Measurements from ENCODE around the gene TUB. TPM values are rescaled to one million over a fixed set of nuclear protein-coding genes. Genes with fewer than 3 reads are reported as not detected.

Gene TUB
- total RNA-seq, 1 experiment from 2014 or later: 0.39 TPM

GRCh38 chr11:8105666-8106065, 24.7 kb downstream of the TUB start:
- intact Hi-C loops (cut with micrococcal nuclease; ENCODE audit: unreplicated experiment): no loop called here
- H3K27ac ChIP-seq (ENCODE audit: low read depth, low read length, poor library complexity, severe bottlenecking): no peak overlapping the region
- no peak for DNase-seq (ENCODE audit: low spot score)
- H3K9me3 ChIP-seq (ENCODE audit: low read depth, low read length, poor library complexity, severe bottlenecking): no peaks in the 10 kb centered on the region
- H3K27me3 ChIP-seq (replicated peaks; ENCODE audit: insufficient read depth, low read depth, low read length, poor library complexity): no peaks in the 10 kb centered on the region
- TF ChIP-seq CTCF (conservative IDR thresholded peaks at IDR 0.05; ENCODE audit: low read depth, low read length) (no peak), EZH2 (IDR thresholded peaks at IDR 0.05; ENCODE audit: borderline replicate concordance, low read depth, low read length, poor library complexity, severe bottlenecking) (no peak)
- CTCF ChIA-PET: no interaction called here
- H3K4me1 ChIP-seq (ENCODE audit: insufficient read depth, low read length, poor library complexity, severe bottlenecking): no peaks in the 10 kb centered on the region
- no peak overlapping the region for H3K4me3 ChIP-seq (ENCODE audit: low read depth, low read length, poor library complexity, severe bottlenecking)
- no TSS peak for BruUV-seq (replicated peaks)
- no peaks in the 10 kb centered on the region for H3K36me3 ChIP-seq (ENCODE audit: insufficient read depth, low read length, poor library complexity, severe bottlenecking)
- POLR2A ChIA-PET (ENCODE audit: low non-redundant PET): no interaction called here

- Histone ChIP-seq H3K27me3 (replicated peaks; ENCODE audit: insufficient read depth, low read depth, low read length, poor library complexity) (peaks cover 3% of the 10 kb centered on the region), H3K4me1 (ENCODE audit: insufficient read depth, low read length, poor library complexity, severe bottlenecking) (no peaks in the 10 kb centered on the region), H3K36me3 (ENCODE audit: insufficient read depth, low read length, poor library complexity, severe bottlenecking) (no peaks in the 10 kb centered on the region), H3K4me3 (ENCODE audit: low read depth, low read length, poor library complexity, severe bottlenecking) (no peak overlapping the region), H3K9me3 (ENCODE audit: low read depth, low read length, poor library complexity, severe bottlenecking) (no peaks in the 10 kb centered on the region), H3K27ac (ENCODE audit: low read depth, low read length, poor library complexity, severe bottlenecking) (no peak overlapping the region)
- ChIA-PET POLR2A (ENCODE audit: low non-redundant PET) (no interaction called here), CTCF (no interaction called here)
- BruUV-seq (replicated peaks): no TSS peak
- DNase-seq (ENCODE audit: low spot score): no peak
- intact Hi-C loops (cut with micrococcal nuclease; ENCODE audit: unreplicated experiment): no loop called here
- no peak for TF ChIP-seq CTCF (conservative IDR thresholded peaks at IDR 0.05; ENCODE audit: low read depth, low read length)
- TF ChIP-seq EZH2 (IDR thresholded peaks at IDR 0.05; ENCODE audit: borderline replicate concordance, low read depth, low read length, poor library complexity, severe bottlenecking): no peak
These were observed 25.7 kb downstream of the TUB start for GRCh38 chr11:8106679-8107078.

- POLR2A ChIA-PET (ENCODE audit: low non-redundant PET): no interaction called here
- H3K36me3 ChIP-seq (ENCODE audit: insufficient read depth, low read length, poor library complexity, severe bottlenecking): no peaks in the 10 kb centered on the region
- intact Hi-C loops (cut with micrococcal nuclease; ENCODE audit: unreplicated experiment): no loop called here
- no peak overlapping the region for H3K27ac ChIP-seq (ENCODE audit: low read depth, low read length, poor library complexity, severe bottlenecking)
- TF ChIP-seq EZH2 (IDR thresholded peaks at IDR 0.05; ENCODE audit: borderline replicate concordance, low read depth, low read length, poor library complexity, severe bottlenecking) (no peak), CTCF (conservative IDR thresholded peaks at IDR 0.05; ENCODE audit: low read depth, low read length) (no peak)
- H3K4me1 ChIP-seq (ENCODE audit: insufficient read depth, low read length, poor library complexity, severe bottlenecking): no peaks in the 10 kb centered on the region
- no peak overlapping the region for H3K4me3 ChIP-seq (ENCODE audit: low read depth, low read length, poor library complexity, severe bottlenecking)
- peaks cover 3% of the 10 kb centered on the region for H3K27me3 ChIP-seq (replicated peaks; ENCODE audit: insufficient read depth, low read depth, low read length, poor library complexity)
- H3K9me3 ChIP-seq (ENCODE audit: low read depth, low read length, poor library complexity, severe bottlenecking): no peaks in the 10 kb centered on the region
- CTCF ChIA-PET: no interaction called here
- no peak for DNase-seq (ENCODE audit: low spot score)
- no TSS peak for BruUV-seq (replicated peaks)
These were observed 26.6 kb downstream of the TUB start for GRCh38 chr11:8107642-8108041.

Measured in A673 (cell line).